T47D (cell line): ENCODE results near the gene NME3.
"Not testable (repeated sequence)": the region's sequence is repeated elsewhere in the genome, so short reads cannot be mapped to it uniquely, and the experiment has no call there.

Experiments used
- DNase-seq, 2 experiments: peaks; one replicate each; pipeline versions ENCODE4 v3.0.0 to v3.0.0-alpha.2; 2011 to 2012; ENCODE audit warnings: low read depth in 1 of 2, low spot score in 1 of 2
- JUND ChIP-seq: IDR thresholded peaks from 2 replicates; pipeline ENCODE4 v1.6.1; 2012; ENCODE audit warnings: low read depth
- in situ Hi-C: cut with HindIII; loops from 2 replicates; pipeline ENCODE4 v1.10.0; 2016; ENCODE audit warnings: low sequenced_read_pairs, low pct_unique_long_range_greater_than_20kb

The NME3 gene

DNA sequence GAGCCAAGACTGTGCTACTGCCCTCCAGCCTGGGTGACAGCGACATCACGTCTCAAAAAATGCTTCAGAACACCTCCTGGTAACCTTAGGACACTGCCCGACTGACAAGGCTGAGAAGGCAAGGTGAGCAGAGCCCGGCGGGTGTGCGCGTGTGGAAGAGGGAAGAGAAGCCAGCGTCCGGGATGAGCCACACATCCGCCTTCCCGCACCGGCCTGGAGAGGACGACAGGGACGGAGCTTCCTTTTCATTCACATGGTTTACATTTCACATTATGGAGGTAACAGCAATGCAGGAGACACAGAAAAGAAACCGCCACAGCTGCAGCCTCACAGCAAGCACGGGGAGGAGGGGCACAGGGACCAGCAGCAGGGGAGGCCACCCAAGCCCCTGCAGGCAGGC, 38.8 kb upstream of the NME3 start:
- TF ChIP-seq JUND, result no peak
- in situ Hi-C loops, result no loop called here
- no peak for DNase-seq

DNA sequence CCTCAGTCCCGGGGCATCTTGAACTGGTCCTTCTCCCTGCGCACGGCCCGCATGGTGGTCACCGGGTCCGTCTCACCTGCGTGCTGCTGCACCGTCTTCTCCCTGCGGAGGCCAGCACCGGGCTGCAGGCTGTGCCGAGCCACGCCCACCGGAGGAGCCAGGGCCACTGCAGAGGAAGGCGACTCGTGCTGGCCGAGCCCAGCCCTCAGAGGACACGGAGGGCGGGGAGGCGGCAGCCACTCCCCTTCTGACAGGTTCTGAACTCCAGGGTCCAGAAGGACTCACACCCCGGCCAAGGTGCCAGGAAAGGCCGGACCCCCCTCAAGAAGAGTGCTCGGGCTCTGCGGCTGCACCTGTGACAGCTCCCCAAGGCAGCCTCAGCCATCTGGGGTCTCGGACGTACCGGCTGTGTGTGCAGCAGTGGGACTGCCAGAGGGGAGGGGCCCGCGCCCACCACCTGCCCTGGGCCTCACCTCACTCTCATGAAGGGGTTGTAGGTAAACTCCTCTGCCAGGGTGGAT, 38.0 kb upstream of the NME3 start:
- no peak for TF ChIP-seq JUND
- DNase-seq, result no peak
- in situ Hi-C loops, result no loop called here

DNA sequence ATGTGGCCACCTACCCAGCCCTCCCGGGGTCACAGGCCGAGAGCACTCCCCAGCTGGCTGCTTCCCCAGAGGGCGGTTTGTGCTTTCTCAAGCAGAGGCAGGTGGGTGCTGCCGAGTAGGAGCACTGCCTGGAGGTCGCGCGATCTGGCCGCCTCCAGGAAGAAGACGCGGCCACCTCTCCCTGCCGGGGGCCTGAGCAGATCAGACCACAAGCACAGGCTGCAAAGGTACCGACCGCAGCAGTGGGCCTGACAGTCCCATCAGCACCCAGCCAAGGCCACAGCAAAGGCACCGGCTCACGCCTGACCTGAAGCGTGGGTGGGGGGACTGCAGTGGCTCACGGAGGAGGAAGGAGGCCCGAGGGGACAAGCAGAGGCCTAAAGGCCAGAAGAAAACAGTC, 37.3 kb upstream of the NME3 start:
- no peak for DNase-seq
- in situ Hi-C loops, result no loop called here
- no peak for TF ChIP-seq JUND

DNA sequence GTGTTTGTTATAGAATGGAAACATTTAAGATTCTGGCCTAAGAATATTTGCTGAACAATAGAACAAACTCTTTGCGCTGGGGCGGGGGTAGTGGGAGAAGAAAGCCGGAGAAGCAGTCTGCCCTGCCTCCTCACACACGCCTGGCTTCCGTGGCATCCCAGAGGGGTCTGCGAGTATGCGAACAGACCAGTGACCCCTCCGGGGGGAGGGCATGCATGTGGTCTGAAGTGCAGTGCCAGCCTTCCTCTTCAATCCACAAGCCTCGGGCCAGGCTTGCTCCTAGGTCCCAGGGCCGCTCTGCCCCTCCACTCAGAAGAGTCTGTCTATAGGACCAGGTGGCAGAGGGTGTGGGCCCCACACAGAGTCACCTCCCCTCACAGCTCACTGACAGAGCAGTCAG, 36.3 kb upstream of the NME3 start:
- DNase-seq, result no peak
- in situ Hi-C loops, result no loop called here
- TF ChIP-seq JUND, result no peak

DNA sequence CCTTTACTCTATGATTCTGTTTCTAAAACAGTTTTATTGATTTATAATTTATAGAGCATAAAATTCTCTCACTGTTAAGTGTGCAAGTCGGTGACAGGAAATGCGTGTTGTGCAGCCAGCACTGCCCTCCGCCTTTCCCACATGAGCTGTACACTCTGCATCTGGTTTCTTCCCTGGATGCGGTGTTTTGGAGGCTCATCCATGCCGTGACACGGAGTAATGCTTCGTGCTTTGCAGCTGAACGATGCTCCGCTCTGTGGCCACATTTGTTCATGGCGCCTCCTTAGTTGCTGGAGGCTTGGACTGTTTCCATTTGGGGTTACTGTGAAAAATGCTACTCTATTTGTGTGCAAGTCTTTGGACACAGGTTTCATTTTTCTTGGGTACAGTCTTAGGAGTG, 29.4 kb upstream of the NME3 start:
- in situ Hi-C loops, result no loop called here
- no peak for TF ChIP-seq JUND
- no peak for DNase-seq

DNA sequence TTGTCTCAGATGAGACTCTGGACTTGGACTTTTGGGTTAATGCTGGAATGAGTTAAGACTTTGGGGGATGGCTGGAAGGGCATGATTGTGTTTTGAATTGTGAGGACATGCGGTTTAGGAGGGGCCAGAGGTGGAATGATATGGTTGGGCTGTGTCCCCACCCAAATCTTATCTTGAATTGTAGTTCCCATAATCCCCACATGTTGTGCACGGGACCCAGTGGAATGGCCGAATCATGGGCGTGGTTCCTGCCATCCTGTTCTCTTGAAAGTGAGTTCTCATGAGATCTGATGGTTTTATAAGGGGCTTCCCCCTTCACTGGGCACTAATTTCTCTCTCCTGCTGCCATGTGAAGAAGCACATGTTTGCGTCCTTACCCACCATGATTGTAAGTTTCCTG, 27.9 kb upstream of the NME3 start:
- DNase-seq, in situ Hi-C loops: not testable (repeated sequence)

DNA sequence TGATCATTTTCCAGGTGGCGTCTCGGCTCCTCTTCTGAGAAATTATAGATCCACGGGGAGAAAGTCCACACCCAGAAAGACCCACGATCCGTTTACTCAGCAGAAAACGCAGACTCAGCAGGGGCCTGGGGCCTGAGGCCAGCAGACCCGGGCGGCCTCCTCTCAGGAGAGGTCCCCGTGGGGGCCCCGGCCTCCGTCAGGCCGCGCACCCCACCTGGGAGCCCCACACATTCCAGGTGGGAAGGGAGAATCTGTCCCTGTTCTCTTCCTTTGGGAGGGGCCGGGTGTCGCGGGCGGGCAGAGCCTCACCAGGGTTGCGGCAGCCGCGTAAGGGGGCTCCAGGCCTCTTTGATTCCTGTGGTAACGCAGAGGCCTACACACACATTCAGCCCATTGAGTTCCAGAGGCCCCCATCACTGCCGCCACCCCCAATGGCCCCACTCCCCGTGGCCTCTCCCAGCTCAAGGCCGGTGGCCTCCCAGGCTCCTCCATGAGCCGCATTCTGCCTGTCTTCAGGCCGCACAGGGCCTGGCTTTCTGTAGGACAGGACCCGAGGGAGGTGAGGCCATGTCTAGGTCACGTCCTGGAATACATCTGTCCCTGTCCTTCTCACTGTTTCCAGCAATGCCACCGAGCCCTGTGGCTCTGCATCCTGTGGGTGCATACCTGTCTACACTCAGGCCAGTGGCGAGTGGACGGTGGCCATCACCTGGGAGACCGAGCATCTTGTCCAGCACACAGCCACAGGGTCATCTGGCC, 23.7 kb upstream of the NME3 start:
- TF ChIP-seq JUND, result no peak
- no peak for DNase-seq
- in situ Hi-C loops, result no loop called here

DNA sequence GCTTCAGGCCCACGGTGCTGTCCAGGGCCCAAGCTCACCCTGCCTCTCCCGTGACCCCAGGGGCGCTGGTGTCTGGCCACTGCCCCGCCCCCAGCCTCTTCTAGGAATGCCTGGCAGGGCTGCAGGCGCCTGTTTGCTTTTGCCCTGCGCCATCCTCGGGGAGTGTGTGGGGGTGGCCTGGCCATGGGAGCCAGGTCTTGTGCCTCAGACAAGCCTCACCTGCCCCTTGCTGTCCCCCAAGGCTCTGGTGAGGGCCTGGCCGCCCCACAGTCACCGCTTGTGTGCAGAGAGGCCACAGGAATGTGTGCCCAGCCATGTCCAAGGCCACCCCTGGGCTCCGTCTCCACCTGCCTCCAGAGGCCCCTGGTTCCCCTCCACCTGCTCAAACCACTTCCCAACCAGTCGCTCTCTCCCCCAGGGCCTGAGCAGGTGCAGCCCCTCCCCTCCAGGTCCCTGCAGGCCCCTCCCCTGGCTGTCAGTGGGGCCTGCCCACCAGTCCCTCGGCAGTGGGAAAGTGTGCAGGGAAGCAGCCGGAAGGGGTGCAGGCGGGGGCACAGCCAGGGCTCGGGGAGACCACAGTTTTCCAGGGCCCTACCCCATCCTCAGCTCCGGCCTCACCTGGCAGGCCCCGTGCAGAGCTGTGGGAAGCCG, 23.0 kb upstream of the NME3 start:
- no peak for TF ChIP-seq JUND
- peak; percentile 58 to 72 for DNase-seq
- in situ Hi-C loops, result no loop called here

DNA sequence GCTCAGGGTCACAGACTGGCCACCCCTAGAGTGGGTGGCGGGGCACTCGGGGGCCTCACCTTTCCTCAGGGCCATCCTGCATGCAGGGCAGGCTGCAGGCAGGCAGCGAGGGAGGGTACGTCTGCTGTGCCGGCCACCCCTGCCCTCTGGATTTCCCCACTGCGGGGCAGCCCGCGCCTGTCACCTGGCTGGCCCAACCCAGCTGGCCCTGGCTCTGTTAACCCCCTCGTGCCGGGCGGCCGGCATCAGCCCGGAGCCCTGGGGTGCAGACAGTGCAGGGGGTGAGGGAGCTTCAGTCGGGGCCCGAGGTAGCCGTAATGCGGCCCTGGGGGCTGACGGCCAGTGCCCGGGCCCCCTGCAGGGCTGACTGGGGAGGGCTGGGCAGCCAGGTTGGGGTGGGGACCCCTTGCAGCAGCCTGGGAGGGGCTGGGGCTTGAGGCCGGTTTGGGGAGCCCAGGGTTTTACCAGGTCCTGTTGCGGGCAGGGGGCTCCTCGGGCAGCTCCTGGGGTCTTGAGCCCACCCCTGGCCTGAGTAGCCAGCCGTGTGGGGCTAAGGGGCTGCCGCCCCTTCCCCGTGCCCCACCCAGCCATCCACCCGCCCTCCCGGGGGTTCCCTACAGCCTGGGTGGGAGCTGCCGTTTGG, 22.4 kb upstream of the NME3 start, which contains the start of gene IGFALS:
Gene IGFALS (minus strand): TSS at position 128 of the 643 bp plus-strand sequence. CDS start 53 bp downstream, at position 75.
- no peak for TF ChIP-seq JUND
- DNase-seq, result no peak
- in situ Hi-C loops, result no loop called here

DNA sequence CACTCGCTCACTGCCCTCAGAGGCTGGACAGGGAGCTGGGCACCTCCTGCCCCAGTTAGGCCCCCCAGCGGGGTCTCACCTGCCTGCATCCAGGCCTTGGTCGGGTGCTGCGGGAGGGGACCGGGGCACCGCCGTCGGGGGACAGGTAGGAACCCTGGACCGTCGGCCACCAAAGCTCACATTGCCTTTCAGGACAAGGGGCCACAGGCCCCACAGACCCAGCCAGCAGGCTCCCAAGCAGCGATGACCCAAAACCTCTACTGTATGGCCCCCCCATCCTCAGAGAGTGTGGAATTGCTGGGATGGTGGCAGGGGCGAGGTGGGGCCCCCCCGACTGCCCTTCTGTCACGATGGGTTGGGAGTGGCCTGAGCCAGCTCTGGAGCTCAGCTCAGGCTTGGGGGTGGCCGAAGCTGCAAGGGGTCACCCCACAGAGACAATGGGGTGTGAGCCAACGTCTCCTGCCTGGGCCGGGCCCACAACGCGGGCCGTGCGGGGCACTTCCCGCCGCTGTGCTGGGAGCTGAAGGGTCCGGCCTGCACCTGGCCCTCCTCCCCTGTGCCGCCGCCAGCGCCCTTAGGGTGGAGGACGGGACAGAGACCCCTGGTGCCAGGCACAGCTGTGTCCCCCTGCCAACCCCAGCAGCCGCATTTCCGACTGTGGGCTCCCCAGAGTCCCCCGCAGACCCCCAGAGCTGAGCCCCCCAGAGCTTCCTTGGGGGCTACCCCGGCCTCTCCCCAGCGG, 21.7 kb upstream of the NME3 start:
- TF ChIP-seq JUND, result no peak
- no peak for DNase-seq
- in situ Hi-C loops, result no loop called here

DNA sequence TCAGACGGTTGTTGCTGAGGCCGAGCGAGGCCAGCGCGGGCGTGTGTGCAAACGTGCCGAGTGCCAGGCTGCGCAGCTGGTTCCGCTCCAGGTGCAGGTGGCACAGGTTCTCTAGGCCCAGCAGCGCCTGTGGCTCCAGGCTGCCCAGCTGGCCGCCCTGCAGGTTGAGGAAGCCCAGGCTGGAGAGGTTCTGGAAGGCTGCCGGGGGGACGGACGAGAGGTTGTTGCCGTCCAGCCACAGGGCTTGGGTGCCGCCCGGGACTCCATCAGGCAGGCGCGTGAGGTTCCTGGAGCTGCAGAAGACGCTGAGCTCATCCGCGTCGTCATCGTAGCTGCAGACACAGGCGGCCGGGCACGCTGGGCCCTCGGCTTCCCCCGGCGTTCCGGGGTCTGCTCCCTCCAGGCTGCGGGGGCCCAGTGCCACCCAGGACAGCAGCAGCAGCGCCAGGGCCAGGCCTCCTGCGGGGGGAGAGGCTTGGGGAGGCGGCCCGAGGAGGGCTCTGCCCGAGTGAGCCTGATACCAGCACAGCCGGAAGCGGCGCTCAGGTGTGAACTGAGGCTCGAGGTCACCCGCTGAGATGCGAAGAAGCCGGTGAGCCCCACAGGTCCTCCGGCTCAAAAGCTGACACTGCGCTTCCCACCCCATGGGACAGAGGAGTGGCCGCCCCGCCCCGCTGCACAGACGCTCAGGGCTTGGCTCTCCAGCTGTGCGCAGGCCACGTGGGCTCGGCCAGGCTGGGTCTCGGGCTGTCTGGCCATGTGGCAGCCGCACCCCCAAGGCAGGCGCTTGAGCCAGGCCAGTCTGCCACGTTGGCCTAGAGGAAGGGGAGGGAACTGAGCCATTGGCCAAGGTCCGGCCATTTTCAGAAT, 20.8 kb upstream of the NME3 start:
- no peak for TF ChIP-seq JUND
- no peak for DNase-seq
- in situ Hi-C loops, result no loop called here
